Fibroblast of mammary gland (primary cell): ENCODE data around the gene DYSF.

Source experiments
- DNase-seq: peaks from one replicate; pipeline ENCODE4 v3.0.0-alpha.2; 2010; ENCODE audit warnings: low read depth
- H3K4me3 ChIP-seq: 2 replicates; pipeline ENCODE4 v1.5.1; 2011; ENCODE audit warnings: low read depth, mild to moderate bottlenecking, low read length, moderate library complexity; ENCODE audit not compliant: control insufficient read depth
- TF ChIP-seq, protein P1 (sequence below): conservative IDR thresholded peaks from 2 replicates; pipeline ENCODE4 v1.5.1; 2011; ENCODE audit warnings: low read depth, low read length, inconsistent platforms; ENCODE audit not compliant: control insufficient read depth, insufficient read depth

DYSF gene

DNA sequence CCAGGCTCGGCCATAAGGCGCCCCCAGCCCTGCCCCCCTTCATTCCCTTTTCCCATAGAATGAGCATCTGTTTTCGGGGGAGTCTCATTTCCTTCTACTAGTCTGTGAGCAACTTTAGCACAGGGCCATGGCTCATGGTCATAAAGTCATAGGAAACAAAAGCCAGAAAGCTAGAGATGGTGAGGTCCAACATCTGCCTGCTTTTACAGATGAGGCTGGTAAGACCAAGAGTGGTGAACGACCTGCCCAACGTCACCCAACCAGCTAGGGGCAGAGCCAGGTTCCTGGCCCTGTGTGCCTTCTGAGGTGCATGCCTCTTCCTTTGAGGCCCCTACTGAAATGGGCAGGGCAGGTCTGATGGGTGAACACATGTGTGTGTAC is 212.7 kb downstream of the DYSF start:
- TF ChIP-seq, protein P1, sequence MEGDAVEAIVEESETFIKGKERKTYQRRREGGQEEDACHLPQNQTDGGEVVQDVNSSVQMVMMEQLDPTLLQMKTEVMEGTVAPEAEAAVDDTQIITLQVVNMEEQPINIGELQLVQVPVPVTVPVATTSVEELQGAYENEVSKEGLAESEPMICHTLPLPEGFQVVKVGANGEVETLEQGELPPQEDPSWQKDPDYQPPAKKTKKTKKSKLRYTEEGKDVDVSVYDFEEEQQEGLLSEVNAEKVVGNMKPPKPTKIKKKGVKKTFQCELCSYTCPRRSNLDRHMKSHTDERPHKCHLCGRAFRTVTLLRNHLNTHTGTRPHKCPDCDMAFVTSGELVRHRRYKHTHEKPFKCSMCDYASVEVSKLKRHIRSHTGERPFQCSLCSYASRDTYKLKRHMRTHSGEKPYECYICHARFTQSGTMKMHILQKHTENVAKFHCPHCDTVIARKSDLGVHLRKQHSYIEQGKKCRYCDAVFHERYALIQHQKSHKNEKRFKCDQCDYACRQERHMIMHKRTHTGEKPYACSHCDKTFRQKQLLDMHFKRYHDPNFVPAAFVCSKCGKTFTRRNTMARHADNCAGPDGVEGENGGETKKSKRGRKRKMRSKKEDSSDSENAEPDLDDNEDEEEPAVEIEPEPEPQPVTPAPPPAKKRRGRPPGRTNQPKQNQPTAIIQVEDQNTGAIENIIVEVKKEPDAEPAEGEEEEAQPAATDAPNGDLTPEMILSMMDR, result no peak
- DNase-seq, result no peak
- no peak overlapping the region for H3K4me3 ChIP-seq

DNA sequence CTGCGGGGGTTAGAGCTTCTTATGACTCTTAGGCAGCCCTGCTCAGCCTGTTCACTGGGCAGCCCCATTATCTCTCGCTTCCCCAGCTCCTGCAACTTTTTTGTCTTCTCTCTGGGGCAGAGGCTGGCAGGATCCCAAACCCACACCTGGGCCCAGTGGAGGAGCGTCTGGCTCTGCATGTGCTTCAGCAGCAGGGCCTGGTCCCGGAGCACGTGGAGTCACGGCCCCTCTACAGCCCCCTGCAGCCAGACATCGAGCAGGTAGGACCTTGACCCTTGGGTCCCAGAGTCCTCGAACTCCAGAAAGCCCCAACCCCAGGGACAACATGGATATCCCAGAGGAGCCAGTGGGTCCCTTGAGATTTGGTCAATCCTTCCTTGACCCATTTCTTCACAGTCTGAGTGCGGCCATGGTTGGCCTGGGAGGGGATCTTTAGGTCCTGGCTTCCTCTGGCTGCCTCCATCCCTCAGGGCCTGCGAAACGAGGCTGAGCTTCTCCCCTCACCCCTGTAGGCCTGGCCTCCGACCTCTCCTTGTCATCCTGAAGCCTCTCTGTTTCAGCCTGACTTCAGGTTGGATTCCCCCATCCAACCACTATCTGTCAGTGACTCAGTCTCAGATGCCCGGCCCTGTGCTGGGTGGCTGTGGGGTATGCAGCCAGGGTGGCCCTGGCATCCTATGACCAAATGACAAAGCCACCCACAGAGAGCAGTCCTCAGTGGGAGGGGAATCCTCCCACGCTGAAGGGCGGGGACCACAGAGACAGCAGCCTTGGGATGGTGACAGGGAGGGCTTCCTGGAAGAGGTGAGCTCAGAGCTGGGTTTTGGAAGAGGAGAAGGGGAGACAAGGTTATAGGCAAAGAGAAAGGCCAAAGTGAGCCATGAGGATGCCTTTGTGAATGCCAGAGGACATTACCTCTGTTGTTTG is 214.2 kb downstream of the DYSF start:
- TF ChIP-seq, protein P1, result no peak
- H3K4me3 ChIP-seq, result no peak overlapping the region
- DNase-seq, result no peak

DNA sequence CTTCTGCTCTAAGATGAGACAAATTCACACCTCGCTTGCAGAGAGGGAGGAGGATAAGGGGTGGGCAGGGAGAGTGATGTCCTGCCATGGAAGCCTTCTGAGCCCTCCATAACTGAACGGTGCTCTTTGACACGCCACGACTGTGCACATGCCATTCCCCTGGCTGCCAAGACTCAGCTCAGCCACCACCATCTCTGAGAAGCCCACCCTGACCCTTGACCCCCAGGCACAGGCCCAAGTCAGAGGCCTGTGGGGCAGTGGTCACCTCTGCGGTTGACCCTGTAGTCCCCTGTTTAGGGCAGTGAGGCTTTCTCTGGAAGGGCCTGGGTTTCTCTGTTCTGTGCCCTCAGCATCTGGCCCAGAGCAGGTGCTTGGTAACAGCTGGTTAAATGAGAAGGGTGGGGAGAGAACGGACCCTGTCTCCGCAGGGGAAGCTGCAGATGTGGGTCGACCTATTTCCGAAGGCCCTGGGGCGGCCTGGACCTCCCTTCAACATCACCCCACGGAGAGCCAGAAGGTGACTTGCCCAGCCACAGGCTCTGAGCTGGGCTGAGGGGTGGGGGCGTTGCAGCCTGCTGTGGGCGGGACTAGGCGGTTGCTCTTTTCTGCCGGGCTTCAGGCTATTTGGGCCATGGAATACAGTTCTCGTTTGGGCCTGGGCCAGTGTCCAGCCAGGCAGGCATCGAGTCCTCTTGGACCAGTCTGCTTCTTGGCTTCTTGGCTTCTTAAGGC is 215.1 kb downstream of the DYSF start:
- no peak for DNase-seq
- TF ChIP-seq, protein P1, result no peak
- H3K4me3 ChIP-seq, result no peak overlapping the region

DNA sequence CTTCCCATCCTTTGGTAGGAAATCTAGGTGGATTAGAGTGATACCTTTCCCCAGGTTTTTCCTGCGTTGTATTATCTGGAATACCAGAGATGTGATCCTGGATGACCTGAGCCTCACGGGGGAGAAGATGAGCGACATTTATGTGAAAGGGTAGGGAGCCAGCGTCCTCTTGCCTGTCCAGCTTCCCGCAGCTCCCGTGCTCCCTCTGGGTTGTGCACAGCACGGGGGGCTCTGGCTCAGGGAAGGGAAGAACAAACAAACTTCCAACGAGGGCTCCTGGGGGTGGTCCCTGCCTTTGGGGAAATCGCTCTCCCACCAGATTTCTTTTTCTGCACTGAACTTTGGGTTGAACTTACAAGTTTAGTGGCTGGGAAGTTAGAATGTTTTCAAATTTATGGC is 215.7 kb downstream of the DYSF start:
- TF ChIP-seq, protein P1, result no peak
- H3K4me3 ChIP-seq, result no peak overlapping the region
- DNase-seq, result no peak

DNA sequence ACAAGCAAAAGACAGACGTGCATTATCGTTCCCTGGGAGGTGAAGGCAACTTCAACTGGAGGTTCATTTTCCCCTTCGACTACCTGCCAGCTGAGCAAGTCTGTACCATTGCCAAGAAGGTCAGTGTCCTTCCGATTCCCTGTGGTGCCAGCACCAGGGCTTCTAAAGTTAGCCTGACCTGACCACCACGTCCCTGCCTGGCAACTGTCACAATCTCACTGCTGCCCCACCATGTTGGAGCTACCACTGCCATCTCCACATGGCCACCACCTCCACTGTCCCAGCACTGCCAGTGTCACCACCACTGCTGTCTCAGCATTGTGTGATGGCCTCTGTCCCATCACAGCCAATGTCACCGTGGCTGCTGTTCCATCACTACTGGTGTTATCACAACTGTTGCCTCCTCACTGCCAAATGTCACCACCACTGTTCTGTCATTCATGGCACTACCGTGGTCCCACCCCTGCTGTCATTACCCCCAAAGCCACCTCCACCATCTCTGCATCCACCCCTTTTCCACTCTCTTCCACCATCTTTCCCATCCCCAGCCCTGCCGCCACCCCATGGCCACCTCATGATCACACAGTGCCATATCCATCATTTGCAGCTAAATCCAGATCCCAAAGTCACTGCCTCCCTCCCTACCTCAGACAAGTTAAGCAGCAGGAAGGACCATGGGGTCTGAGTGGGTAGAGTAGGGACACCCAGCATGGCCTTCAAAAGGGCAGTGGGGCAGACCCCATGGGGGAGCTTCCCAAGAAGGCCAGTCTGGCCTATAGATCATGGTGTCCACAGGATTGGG is 216.5 kb downstream of the DYSF start:
- DNase-seq, result no peak
- TF ChIP-seq, protein P1, result no peak
- no peak overlapping the region for H3K4me3 ChIP-seq

DNA sequence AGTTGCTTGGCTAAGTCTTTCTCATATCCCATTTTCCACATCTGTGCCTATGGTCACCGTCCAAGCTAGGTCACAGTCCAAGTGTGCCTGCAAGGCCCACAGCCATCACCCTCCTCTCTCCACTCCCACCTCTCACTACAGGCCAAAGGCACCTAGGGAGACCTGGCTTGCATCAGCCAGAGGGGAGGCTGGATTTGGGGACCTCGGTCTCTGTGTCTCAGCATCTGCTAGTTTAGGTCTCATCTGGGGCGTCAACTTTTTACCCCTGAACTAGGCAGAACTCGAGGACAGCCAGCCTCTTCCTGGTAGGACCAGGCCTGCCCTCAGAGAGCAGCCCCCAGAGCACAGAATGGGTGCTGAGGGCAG is 217.1 kb downstream of the DYSF start:
- TF ChIP-seq, protein P1, result no peak
- no peak overlapping the region for H3K4me3 ChIP-seq
- DNase-seq, result no peak
